ENCODE data around the gene MSH3. TPM values are rescaled to one million over a fixed set of nuclear protein-coding genes. Genes with fewer than 3 reads are reported as not detected.

Gene MSH3
- polyA plus RNA-seq, 2 donors = 2.7 to 3.6 TPM

GRCh38 chr5:80905405-80905804 is 251.0 kb downstream of the MSH3 start:
- Histone ChIP-seq H3K4me1 (ENCODE audit: control insufficient read depth in 2 of 2, insufficient read depth in 2 of 2, low read length in 1 of 2) (no peaks in the 10 kb centered on the region), H3K27me3 (ENCODE audit: control insufficient read depth in 1 of 2, insufficient read depth in 2 of 2, low read length in 2 of 2) (no peaks in the 10 kb centered on the region), H3K9me3 (ENCODE audit: control insufficient read depth in 2 of 2, insufficient read depth in 1 of 2, low read depth in 1 of 2, low read length in 1 of 2) (peaks cover 2 to 8% of the 10 kb centered on the region in 2 donors), H3K36me3 (ENCODE audit: control insufficient read depth in 2 of 2, insufficient read depth in 2 of 2, low read length in 1 of 2) (no peaks in the 10 kb centered on the region), H3K27ac (ENCODE audit: low read depth in 2 of 2, low read length in 1 of 2) (no peak overlapping the region), H3K4me3 (ENCODE audit: low read depth in 1 of 2, low read length in 2 of 2) (no peak overlapping the region)
- 100% methylated on average over 1 of the region's 1 CpG for WGBS, 2 donors

- Histone ChIP-seq H3K27me3 (ENCODE audit: control insufficient read depth in 1 of 2, insufficient read depth in 2 of 2, low read length in 2 of 2) (no peaks in the 10 kb centered on the region), H3K9me3 (ENCODE audit: control insufficient read depth in 2 of 2, insufficient read depth in 1 of 2, low read depth in 1 of 2, low read length in 1 of 2) (no peaks in the 10 kb centered on the region), H3K27ac (ENCODE audit: low read depth in 2 of 2, low read length in 1 of 2) (no peak overlapping the region), H3K36me3 (ENCODE audit: control insufficient read depth in 2 of 2, insufficient read depth in 2 of 2, low read length in 1 of 2) (no peaks in the 10 kb centered on the region), H3K4me1 (ENCODE audit: control insufficient read depth in 2 of 2, insufficient read depth in 2 of 2, low read length in 1 of 2) (no peaks in the 10 kb centered on the region), H3K4me3 (ENCODE audit: low read depth in 1 of 2, low read length in 2 of 2) (no peak overlapping the region)
- 86 to 92% methylated on average over 3 of the region's 3 CpGs for WGBS, 2 donors
Observed at GRCh38 chr5:80912479-80912878, 258.0 kb downstream of the MSH3 start.

DNA sequence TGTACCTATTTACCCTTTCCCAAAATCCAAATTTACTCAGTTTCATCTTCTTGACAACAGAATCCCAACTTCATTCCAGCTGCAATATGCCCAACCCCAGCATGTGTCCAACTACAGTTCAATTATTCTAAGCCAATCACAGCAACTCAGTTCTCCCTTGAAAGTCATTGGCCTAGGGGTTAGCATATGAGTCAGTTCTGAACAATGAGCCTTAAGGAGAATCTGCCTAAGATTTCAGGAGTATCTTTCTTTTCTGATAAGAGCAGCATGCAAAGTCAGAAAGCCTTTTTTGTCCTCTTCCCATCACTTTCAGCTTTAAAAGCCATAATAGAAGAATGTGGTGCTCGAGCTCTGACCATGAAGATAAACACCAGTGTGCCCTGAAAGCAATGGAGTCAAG is 261.3 kb downstream of the MSH3 start:
- no peaks in the 10 kb centered on the region for H3K4me1 ChIP-seq (ENCODE audit: control insufficient read depth in 2 of 2, insufficient read depth in 2 of 2, low read length in 1 of 2)
- 88 to 91% methylated on average over 1 of the region's 1 CpG for WGBS, 2 donors
- no peaks in the 10 kb centered on the region for H3K27me3 ChIP-seq (ENCODE audit: control insufficient read depth in 1 of 2, insufficient read depth in 2 of 2, low read length in 2 of 2)
- no peaks in the 10 kb centered on the region for H3K36me3 ChIP-seq (ENCODE audit: control insufficient read depth in 2 of 2, insufficient read depth in 2 of 2, low read length in 1 of 2)
- H3K4me3 ChIP-seq (ENCODE audit: low read depth in 1 of 2, low read length in 2 of 2) = no peak overlapping the region
- no peaks in the 10 kb centered on the region for H3K9me3 ChIP-seq (ENCODE audit: control insufficient read depth in 2 of 2, insufficient read depth in 1 of 2, low read depth in 1 of 2, low read length in 1 of 2)
- no peak overlapping the region for H3K27ac ChIP-seq (ENCODE audit: low read depth in 2 of 2, low read length in 1 of 2)

DNA sequence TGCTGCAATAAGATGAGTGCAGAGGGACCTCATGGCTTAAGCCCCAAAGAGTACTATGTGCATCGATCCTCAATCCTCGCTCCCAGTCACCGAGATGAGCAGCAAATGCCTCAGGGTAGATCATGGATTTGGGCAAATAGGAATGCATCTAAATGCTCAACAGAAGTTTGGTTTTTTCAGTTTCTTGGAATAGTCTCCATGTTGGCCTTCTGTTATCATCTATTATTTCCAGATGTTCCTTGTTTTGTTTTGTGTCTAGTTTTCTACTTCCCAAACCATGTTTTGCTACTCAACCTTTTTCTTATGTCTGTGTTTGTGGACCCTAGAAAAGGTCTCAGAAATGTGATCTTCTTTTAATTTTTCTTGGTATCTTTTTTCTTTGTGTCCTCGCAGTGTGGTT is 262.2 kb downstream of the MSH3 start:
- H3K27me3 ChIP-seq (ENCODE audit: control insufficient read depth in 1 of 2, insufficient read depth in 2 of 2, low read length in 2 of 2) = no peaks in the 10 kb centered on the region
- H3K4me1 ChIP-seq (ENCODE audit: control insufficient read depth in 2 of 2, insufficient read depth in 2 of 2, low read length in 1 of 2) = no peaks in the 10 kb centered on the region
- H3K27ac ChIP-seq (ENCODE audit: low read depth in 2 of 2, low read length in 1 of 2) = no peak overlapping the region
- no peaks in the 10 kb centered on the region for H3K36me3 ChIP-seq (ENCODE audit: control insufficient read depth in 2 of 2, insufficient read depth in 2 of 2, low read length in 1 of 2)
- H3K4me3 ChIP-seq (ENCODE audit: low read depth in 1 of 2, low read length in 2 of 2) = no peak overlapping the region
- WGBS, 2 donors = 87% methylated on average over 4 of the region's 4 CpGs
- H3K9me3 ChIP-seq (ENCODE audit: control insufficient read depth in 2 of 2, insufficient read depth in 1 of 2, low read depth in 1 of 2, low read length in 1 of 2) = no peaks in the 10 kb centered on the region

- Histone ChIP-seq H3K4me1 (ENCODE audit: control insufficient read depth in 2 of 2, insufficient read depth in 2 of 2, low read length in 1 of 2) (no peaks in the 10 kb centered on the region), H3K9me3 (ENCODE audit: control insufficient read depth in 2 of 2, insufficient read depth in 1 of 2, low read depth in 1 of 2, low read length in 1 of 2) (no peaks in the 10 kb centered on the region), H3K4me3 (ENCODE audit: low read depth in 1 of 2, low read length in 2 of 2) (no peak overlapping the region), H3K27ac (ENCODE audit: low read depth in 2 of 2, low read length in 1 of 2) (no peak overlapping the region), H3K36me3 (ENCODE audit: control insufficient read depth in 2 of 2, insufficient read depth in 2 of 2, low read length in 1 of 2) (no peaks in the 10 kb centered on the region), H3K27me3 (ENCODE audit: control insufficient read depth in 1 of 2, insufficient read depth in 2 of 2, low read length in 2 of 2) (no peaks in the 10 kb centered on the region)
- WGBS, 2 donors = 79 to 86% methylated on average over 3 of the region's 3 CpGs
Observed at GRCh38 chr5:80917631-80918030, 263.2 kb downstream of the MSH3 start.

DNA sequence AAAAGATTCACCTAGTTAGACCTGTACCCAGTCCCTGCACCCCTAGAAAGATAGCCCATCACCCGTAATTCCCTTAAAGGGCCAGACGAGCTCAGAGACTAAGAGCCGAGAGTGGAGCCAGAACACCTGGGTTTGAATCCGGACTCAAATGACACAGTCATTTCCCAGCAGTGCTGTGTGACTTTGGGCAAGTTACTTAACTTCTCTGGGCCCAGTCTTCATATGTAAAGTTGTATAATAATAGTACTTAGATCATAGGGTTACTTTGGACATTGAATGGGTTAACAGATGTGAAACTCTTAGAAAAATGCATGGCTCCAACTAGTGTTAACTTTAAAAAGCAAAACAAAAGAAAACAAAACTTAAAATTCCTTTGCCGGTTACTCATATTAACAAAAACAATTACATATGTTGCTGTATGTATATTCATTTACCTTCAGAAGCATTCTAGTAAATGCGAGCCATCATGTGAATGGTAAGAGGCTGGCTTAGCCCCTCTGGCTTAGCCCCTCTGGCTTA is 265.3 kb downstream of the MSH3 start:
- no peak overlapping the region for H3K27ac ChIP-seq (ENCODE audit: low read depth in 2 of 2, low read length in 1 of 2)
- no peaks in the 10 kb centered on the region for H3K36me3 ChIP-seq (ENCODE audit: control insufficient read depth in 2 of 2, insufficient read depth in 2 of 2, low read length in 1 of 2)
- 77 to 83% methylated on average over 6 of the region's 6 CpGs for WGBS, 2 donors
- no peaks in the 10 kb centered on the region for H3K27me3 ChIP-seq (ENCODE audit: control insufficient read depth in 1 of 2, insufficient read depth in 2 of 2, low read length in 2 of 2)
- H3K4me3 ChIP-seq (ENCODE audit: low read depth in 1 of 2, low read length in 2 of 2) = no peak overlapping the region
- H3K9me3 ChIP-seq (ENCODE audit: control insufficient read depth in 2 of 2, insufficient read depth in 1 of 2, low read depth in 1 of 2, low read length in 1 of 2) = no peaks in the 10 kb centered on the region
- H3K4me1 ChIP-seq (ENCODE audit: control insufficient read depth in 2 of 2, insufficient read depth in 2 of 2, low read length in 1 of 2) = no peaks in the 10 kb centered on the region

DNA sequence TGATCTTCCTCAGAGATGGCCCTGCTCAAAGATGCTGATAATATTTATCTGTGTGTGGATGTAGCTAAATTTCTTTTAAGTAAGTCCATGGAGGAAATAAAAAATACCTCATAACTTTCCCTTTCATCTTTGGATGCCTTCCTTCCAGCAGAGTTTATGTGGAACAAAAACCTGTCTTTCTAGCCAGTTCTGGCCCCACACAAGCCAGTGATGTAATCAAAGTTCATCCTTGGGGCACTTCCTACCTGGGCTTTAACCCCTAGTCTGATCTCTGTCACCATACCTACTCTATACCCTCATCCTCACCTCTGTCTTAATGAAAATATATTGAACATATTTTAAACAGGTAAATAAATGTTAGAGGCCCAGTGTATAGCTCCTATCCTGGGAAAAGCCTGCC is 265.9 kb downstream of the MSH3 start:
- no peak overlapping the region for H3K4me3 ChIP-seq (ENCODE audit: low read depth in 1 of 2, low read length in 2 of 2)
- no peaks in the 10 kb centered on the region for H3K27me3 ChIP-seq (ENCODE audit: control insufficient read depth in 1 of 2, insufficient read depth in 2 of 2, low read length in 2 of 2)
- no peaks in the 10 kb centered on the region for H3K9me3 ChIP-seq (ENCODE audit: control insufficient read depth in 2 of 2, insufficient read depth in 1 of 2, low read depth in 1 of 2, low read length in 1 of 2)
- H3K27ac ChIP-seq (ENCODE audit: low read depth in 2 of 2, low read length in 1 of 2) = no peak overlapping the region
- no peaks in the 10 kb centered on the region for H3K4me1 ChIP-seq (ENCODE audit: control insufficient read depth in 2 of 2, insufficient read depth in 2 of 2, low read length in 1 of 2)
- no peaks in the 10 kb centered on the region for H3K36me3 ChIP-seq (ENCODE audit: control insufficient read depth in 2 of 2, insufficient read depth in 2 of 2, low read length in 1 of 2)

DNA sequence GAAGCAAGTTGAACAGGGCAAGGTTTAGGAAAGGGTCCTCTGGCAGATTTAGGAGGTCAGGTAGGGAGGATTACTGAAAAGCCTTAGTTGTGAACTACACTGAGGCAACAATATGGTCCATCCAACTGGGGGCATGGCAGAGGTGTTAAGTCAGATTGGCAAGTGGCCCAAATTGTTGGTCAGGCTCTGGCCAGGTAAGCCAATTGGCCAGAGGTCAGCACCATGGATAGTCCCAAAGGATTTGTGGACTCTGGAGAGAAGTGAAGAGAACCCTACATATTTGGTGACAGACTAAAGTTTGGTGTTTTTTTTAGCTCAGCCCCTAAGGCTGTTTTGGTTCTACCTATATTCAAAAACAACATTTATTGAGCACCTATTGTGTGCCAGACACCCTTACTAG is 266.6 kb downstream of the MSH3 start:
- no peaks in the 10 kb centered on the region for H3K36me3 ChIP-seq (ENCODE audit: control insufficient read depth in 2 of 2, insufficient read depth in 2 of 2, low read length in 1 of 2)
- H3K4me3 ChIP-seq (ENCODE audit: low read depth in 1 of 2, low read length in 2 of 2) = no peak overlapping the region
- no peaks in the 10 kb centered on the region for H3K27me3 ChIP-seq (ENCODE audit: control insufficient read depth in 1 of 2, insufficient read depth in 2 of 2, low read length in 2 of 2)
- H3K4me1 ChIP-seq (ENCODE audit: control insufficient read depth in 2 of 2, insufficient read depth in 2 of 2, low read length in 1 of 2) = no peaks in the 10 kb centered on the region
- no peak overlapping the region for H3K27ac ChIP-seq (ENCODE audit: low read depth in 2 of 2, low read length in 1 of 2)
- H3K9me3 ChIP-seq (ENCODE audit: control insufficient read depth in 2 of 2, insufficient read depth in 1 of 2, low read depth in 1 of 2, low read length in 1 of 2) = no peaks in the 10 kb centered on the region

- H3K4me1 ChIP-seq (ENCODE audit: control insufficient read depth in 2 of 2, insufficient read depth in 2 of 2, low read length in 1 of 2) = no peaks in the 10 kb centered on the region
- H3K9me3 ChIP-seq (ENCODE audit: control insufficient read depth in 2 of 2, insufficient read depth in 1 of 2, low read depth in 1 of 2, low read length in 1 of 2) = no peaks in the 10 kb centered on the region
- H3K27ac ChIP-seq (ENCODE audit: low read depth in 2 of 2, low read length in 1 of 2) = no peak overlapping the region
- H3K36me3 ChIP-seq (ENCODE audit: control insufficient read depth in 2 of 2, insufficient read depth in 2 of 2, low read length in 1 of 2) = no peaks in the 10 kb centered on the region
- no peak overlapping the region for H3K4me3 ChIP-seq (ENCODE audit: low read depth in 1 of 2, low read length in 2 of 2)
- H3K27me3 ChIP-seq (ENCODE audit: control insufficient read depth in 1 of 2, insufficient read depth in 2 of 2, low read length in 2 of 2) = no peaks in the 10 kb centered on the region
- 62 to 86% methylated on average over 1 of the region's 1 CpG for WGBS, 2 donors
Observed at GRCh38 chr5:80925931-80926330, 271.5 kb downstream of the MSH3 start.

All from esophagus (tissue), 2 donors.